ENCODE measurements around the gene B3GALT2.

DNA sequence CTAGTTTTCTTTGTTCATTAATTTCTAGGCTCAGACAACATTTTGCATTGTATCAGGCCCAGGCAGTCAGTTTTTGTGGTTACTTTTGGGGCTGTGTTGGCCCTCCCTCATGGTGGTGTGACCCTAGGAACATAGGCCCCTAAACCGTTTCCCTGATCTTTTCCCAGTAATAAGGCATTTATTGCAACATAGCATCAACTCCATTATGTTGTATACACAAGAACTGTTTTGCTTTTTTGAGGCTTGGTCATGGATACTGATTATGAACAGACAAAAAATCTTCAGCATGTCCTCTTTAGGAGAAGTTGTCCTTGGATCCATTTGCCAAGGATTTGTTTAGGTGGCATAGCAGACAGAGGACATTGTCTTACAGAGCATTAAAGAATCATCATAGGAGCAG is 10.3 kb downstream of the B3GALT2 start:
- TF ChIP-seq CTCF (IDR thresholded peaks at IDR 0.05; ENCODE audit: low read depth, low read length): no peak
- TF ChIP-seq POLR2A (IDR thresholded peaks at IDR 0.05; ENCODE audit: extremely low read depth, insufficient read length): no peak
